ELR (cell line): ENCODE results near the gene FGF12.
"Not testable (repeated sequence)": the region's sequence is repeated elsewhere in the genome, so short reads cannot be mapped to it uniquely, and the experiment has no call there.

ENCODE experiments used
- DNase-seq: peaks from one replicate; pipeline ENCODE4 v3.0.0-alpha.2; 2015; ENCODE audit warnings: low read depth

Gene FGF12

GRCh38 chr3:192577811-192578210, 149.5 kb downstream of the FGF12 start:
- no peak for DNase-seq

- no peak for DNase-seq
These were observed 150.1 kb downstream of the FGF12 start for GRCh38 chr3:192577271-192577670.

- not testable (repeated sequence) for DNase-seq
These were observed 150.6 kb downstream of the FGF12 start for GRCh38 chr3:192576704-192577103.

- DNase-seq = no peak
These were observed 151.3 kb downstream of the FGF12 start for GRCh38 chr3:192575879-192576506.

GRCh38 chr3:192573240-192573639, 154.1 kb downstream of the FGF12 start:
- no peak for DNase-seq

- DNase-seq = peak; percentile 64
These were observed 156.2 kb downstream of the FGF12 start for GRCh38 chr3:192570821-192571791.

- DNase-seq = no peak
These were observed 157.0 kb downstream of the FGF12 start for GRCh38 chr3:192570315-192570714.

GRCh38 chr3:192566706-192567290, 160.5 kb downstream of the FGF12 start:
- peak; percentile 82 for DNase-seq

GRCh38 chr3:192564611-192565010, 162.7 kb downstream of the FGF12 start:
- no peak for DNase-seq

- DNase-seq = no peak
These were observed 163.9 kb downstream of the FGF12 start for GRCh38 chr3:192563417-192563816.

GRCh38 chr3:192553707-192554106, 173.6 kb downstream of the FGF12 start:
- no peak for DNase-seq

- no peak for DNase-seq
These were observed 177.0 kb downstream of the FGF12 start for GRCh38 chr3:192550356-192550755.

- DNase-seq = no peak
These were observed 182.0 kb downstream of the FGF12 start for GRCh38 chr3:192545333-192545732.

GRCh38 chr3:192543163-192543562, 184.2 kb downstream of the FGF12 start:
- no peak for DNase-seq

- no peak for DNase-seq
These were observed 210.5 kb downstream of the FGF12 start for GRCh38 chr3:192516820-192517219.

GRCh38 chr3:192515664-192516045, 211.7 kb downstream of the FGF12 start:
- DNase-seq = no peak

GRCh38 chr3:192514754-192515663, 212.3 kb downstream of the FGF12 start:
- no peak for DNase-seq

- peak; percentile 8 for DNase-seq
These were observed 213.1 kb downstream of the FGF12 start for GRCh38 chr3:192514081-192514753.

GRCh38 chr3:192505731-192506130, 221.6 kb downstream of the FGF12 start:
- DNase-seq = no peak

GRCh38 chr3:192501401-192501800, 225.9 kb downstream of the FGF12 start:
- no peak for DNase-seq

GRCh38 chr3:192496905-192497587, 230.3 kb downstream of the FGF12 start:
- DNase-seq = no peak
